Anterior cingulate cortex (tissue), 58 donors: ENCODE results near the gene PRM3.
A peak's percentile ranks its signal among the peaks of the same experiment; 100 is the strongest.

ENCODE experiments used
- DNase-seq, 58 donors: peaks; one replicate each; lab custom pipeline; 2025; lab: John Stamatoyannopoulos, UW

Gene PRM3

GRCh38 chr16:11272921-11273720, at the start of gene PRM3:
PRM3 (minus strand) TSS chr16:11273629; CDS start chr16:11273595, 34 bp downstream.
- no peak for DNase-seq

DNA sequence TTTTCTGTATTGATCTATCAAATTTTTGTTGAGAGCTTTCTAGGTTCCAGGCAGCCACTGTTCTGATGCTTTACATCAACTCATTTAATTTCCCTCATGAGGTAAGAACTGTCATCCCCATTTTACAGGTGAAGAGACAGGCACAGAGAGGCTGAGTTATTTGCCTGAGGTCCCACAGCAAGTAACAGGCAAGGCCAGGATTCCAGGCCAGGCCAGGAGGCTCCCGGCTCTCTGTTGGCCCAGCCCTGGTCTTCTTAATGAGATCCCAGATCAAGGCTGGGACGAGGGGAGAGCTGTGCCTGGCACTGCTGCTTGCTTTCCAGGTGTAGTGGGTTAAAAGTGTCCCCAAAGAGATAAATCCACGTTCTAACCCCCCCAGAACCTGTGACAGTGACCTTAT, 49.4 kb upstream of the PRM3 start:
- DNase-seq: no peak

DNA sequence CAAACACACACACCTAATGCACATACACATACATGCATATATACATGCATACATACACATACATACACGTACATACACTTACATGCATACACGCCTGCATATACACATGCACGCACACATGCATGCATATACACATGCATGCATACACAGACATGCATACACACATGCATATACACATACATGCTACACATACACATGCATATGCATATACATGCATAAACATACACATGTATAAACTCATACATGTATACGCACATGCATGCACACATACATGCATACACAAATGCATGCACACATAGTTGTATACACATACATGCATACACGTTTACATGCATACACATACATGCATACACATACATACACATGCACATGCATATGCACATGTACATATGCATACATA, 48.2 kb upstream of the PRM3 start:
- DNase-seq: no peak

- no peak for DNase-seq
Measured at GRCh38 chr16:11320170-11320569, 46.7 kb upstream of the PRM3 start.

GRCh38 chr16:11319529-11320146, 46.2 kb upstream of the PRM3 start:
- peak in 2 of 58 donors; percentile 3 to 37 for DNase-seq

GRCh38 chr16:11318817-11319216, 45.4 kb upstream of the PRM3 start:
- no peak for DNase-seq

DNA sequence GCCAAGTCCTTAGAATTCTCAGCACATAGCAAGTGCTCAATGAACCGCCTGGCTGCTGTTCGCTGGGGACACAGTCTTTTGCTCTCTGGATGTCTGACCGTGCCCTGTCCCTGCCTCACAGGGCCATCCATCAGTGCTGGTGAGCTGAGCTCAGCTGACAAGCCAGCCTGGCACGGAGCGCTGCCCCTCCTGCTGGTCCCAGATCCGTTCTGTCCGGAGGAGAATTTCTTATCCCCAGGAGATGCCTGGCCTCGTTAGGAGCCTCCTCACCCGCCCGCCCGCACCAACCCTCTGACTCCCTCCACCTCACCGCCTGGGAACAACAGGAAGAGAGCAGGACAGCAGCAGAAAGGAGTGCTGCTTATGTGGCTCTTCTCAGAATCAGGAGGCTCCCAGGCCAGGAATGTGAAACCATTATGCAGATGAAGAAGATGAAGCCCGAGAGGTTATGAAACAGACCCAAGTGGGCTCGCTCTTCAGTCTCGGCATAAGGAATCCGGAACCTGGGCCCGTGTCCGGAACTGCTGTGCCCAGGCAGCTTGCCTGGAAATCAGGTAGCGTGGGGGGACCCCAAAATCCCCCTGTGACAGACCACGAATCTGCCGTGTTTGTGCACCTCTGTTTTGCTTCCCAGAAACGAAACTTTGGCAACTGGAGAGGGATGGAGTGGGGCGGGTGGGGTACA, 43.0 kb upstream of the PRM3 start:
- DNase-seq: peak in 1 of 58 donors; percentile 3

DNA sequence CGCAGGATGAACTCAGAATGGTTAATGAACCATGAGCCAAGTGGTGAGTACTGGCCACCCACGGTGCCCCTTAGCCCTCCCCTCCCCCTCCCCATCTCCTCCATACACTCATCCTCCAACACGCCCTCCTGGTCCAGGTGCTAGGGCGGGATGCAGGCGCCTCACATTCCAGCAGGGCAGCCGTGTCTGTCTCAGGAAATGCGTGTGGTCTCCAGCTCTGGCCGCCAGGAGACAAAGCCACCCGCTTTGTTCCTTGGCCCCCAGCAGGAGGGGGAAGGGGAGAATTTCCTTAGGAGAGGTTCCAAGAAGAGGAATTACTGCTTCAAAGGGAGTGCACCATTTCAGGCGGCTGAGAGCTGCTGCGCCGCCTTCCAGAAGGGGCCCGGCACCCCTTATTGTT, 42.1 kb upstream of the PRM3 start:
- no peak for DNase-seq

DNA sequence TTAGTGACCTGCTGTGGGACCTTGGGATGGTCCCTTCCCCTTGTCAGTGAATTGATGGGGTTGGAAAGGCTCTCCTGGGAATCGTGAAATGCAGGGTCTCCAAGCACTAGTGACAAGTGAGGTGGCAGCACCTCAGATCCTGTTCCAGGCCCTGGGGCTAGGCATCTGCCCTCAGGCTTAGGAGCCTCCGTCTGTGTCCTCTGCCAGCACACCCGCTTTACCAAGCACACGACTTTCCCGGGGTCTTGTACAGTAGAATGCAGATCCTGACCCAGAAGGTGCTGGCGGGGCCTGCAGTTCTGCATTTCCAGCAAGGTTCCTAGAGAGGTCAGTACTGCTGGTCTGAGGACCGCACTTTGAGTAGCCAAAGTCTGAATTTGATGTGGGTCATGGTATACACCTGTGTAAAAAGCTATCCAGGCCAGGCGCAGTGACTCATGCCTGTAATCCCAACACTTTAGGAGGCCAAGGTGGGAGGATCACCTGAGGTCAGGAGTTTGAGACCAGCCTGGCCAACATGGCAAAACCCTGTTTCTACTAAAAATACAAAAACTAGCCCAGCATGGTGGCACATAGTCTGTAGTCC, 41.0 kb upstream of the PRM3 start:
- DNase-seq: no peak

DNA sequence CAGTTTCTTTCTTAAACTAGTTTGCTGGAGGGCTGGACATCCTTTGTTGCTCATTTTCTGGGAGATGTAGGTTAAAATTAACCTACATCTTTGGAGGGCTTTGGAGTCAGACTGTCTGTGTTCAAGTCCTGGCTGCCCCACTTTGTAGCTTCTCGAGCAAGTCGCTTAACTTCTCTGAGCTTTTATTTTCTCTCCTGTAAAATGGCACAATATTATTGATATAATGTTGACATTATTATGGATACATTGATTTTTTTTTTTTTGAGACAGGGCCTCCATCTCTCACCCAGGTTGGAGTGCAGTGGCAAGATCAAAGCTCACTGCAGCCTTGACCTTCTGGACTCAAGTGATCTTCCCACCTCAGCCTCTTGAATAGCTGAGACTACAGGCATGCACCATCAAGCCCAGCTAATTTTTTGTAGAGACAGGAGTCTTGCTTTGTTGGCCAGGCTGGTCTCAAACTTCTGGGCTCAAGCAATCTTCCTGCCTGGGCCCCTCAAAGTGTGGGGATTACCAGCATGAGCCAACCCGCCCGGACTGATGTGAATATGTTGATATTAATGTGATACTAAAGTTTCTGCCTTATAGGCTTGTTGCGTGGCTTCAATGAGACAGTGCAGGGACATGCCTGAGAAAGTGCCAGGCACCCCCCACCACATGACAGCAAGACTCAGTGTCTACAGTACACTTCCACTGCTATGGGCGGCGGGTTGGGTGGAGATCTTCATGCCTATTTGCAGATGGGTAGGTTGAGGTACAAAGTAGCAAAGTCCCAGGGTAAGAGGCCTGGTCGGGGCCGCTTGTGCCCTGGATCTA, 40.3 kb upstream of the PRM3 start:
- DNase-seq: no peak

GRCh38 chr16:11312718-11313492, 39.5 kb upstream of the PRM3 start:
- DNase-seq: no peak

GRCh38 chr16:11310997-11311561, 37.6 kb upstream of the PRM3 start:
- no peak for DNase-seq

GRCh38 chr16:11310634-11310977, 37.2 kb upstream of the PRM3 start:
- no peak for DNase-seq

DNA sequence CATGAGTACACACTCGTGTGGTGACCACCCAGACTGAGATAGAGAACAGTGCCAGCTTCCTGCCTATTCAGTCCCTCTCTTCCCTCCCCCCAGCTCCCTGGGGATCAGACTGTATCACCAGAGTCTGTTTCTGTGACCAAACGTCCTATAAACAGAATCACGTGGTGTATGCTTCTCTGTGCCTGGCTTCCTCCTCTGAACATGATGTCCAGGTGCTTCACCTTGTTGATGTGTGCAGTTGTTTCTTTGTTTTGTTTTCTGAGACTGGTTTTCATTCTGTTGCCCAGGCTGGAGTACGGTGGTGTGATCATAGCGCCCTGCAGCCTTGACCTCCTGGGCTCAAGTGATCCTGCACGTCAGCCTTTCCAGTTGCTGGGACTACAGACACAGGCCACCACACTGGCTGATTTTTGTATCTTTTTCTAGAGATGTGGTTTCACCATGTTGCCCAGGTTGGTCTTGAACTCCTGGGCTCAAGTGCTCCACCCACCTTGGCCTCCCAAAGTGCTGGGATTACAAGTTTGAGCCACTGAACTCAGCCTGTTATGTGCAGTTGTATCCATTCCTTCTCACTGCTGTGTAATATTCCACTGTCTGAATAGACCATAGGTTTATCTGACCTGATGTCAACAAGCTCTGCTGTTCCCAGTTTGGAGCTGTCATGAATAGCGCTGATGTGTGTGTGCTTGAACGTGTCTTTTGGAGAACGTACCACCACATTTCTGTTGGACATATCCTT, 36.6 kb upstream of the PRM3 start:
- DNase-seq: no peak

DNA sequence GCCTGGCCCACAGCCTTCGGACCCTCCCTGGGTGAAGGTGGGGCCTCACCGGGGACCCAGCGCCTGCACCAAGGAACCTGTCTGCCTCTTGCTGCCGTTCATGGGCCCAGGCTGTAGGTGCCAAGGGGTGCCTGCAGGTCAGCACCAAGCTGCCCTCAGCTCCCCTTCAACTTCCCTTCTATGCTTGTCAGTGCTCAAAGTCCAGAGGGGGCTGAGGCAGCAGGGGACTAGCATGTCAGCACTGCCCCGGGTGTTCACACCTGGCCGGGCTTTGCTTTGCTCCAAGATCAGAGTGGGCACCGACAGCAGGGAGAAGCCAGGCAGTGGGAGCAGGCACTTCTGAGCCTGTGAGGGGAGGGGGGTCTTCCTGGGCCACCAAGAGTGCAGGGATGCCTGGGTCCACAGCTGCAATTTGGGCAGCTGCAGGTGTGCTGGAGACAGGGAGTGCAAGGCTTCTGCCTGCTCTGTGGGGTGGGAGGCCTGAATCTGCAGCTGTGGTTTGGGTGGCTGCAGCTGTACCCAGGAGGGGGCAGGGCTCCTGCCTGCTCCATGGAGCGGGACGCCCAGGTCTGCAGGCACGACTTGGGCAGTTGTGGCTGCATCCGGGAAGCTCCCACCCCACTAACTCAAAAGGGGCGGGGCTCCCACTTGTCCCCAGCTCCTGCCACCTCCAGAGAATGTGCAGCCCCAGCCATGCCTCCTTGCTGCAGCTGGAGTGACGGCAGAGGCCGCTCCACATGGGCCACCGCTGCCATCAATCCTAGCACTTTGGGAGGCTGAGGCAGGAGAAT, 35.3 kb upstream of the PRM3 start:
- no peak for DNase-seq

- no peak for DNase-seq
Measured at GRCh38 chr16:11307639-11308492, 34.4 kb upstream of the PRM3 start.
